Hematopoietic multipotent progenitor cell (in vitro differentiated cells): ENCODE results near the gene ZEB2. TPM values are rescaled to one million over a fixed set of nuclear protein-coding genes. Genes with fewer than 3 reads are reported as not detected.

Source experiments
- DNase-seq, 3 donors: peaks; one replicate each; pipeline ENCODE4 v3.0.0-alpha.2; 2011 to 2015; ENCODE audit warnings: low read depth in 2 of 3, low spot score in 2 of 3
- total RNA-seq: library from RNA; depleted of rRNA; stranded (reverse); fragments of >200 nt; gene quantifications from one replicate; pipeline ENCODE4 v1.2.3, GENCODE V29; 2012

The ZEB2 gene
- total RNA-seq, 1 donor = 117 TPM

DNA sequence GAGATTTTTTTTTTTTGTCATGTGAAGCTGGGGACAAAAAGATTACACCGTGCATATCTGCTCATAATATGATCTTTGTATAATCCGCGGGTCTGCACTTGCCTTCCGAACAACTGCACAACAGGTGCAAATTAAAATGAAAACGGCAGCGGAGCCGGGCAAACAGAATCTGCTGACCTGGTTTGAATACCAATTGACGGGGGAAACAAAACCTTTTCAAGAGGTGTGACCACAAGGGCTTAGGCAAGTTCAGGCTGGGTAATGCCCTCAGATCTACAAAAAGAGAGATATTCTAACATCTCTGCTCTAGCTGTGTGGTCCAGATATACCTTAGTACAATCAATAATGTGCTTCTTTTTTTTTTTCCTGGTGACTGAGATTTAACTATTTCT is 88.5 kb downstream of the ZEB2 start:
- no peak for DNase-seq

GRCh38 chr2:144430722-144431391 is 89.1 kb downstream of the ZEB2 start:
- no peak for DNase-seq

DNA sequence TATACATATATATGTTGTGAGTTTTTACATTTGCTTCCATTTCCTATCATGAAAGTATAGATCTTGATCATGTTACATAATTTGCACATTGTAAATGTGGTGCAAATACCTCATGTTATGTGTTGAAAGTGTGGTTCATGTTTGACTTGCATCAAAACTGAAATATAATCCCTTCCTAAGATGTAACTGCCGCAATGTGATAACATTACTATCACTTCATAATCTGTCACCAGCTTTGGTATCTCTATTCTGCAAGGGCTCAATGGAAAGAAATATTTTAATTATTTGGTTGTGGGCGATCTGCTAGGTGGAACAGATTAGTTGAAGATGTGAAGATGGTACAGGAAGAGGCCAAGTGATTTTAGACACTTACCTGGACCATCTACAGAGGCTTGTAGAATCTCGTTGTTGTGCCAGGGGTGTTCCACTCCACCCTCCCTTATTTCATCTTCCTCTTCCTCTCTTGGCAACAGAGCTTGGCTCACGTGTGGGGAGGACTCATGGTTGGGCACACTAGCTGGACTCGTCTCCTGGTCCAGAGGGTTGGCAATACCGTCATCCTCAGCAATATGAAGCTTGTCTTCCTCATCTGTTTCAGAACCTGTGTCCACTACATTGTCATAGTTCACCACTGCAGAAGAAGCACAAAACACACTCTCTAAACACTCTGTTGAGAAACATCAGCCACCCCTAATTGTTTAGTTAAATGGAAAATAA is 90.4 kb downstream of the ZEB2 start:
- DNase-seq = no peak

GRCh38 chr2:144426981-144427479 is 92.9 kb downstream of the ZEB2 start:
- DNase-seq = no peak

DNA sequence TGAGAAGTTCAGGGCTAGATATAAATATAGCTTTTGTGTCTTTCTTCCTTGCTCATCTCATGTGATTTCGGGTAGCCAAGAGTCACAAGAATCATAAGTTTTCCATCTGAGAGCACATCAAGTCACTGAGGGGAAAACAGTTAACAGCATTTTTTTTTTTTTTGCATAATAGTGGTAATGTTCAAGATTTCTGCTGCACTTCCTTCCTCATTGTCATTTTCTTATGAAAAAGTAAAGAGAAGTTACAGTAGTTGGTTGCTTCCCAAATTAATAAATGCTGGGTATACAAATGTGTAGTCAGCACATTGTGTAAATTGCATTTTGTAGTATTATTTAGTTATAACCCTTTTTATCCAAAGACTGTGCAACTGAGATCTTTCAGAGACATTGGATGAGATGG is 93.6 kb downstream of the ZEB2 start:
- DNase-seq = peak in 1 of 3 donors; percentile 36

- no peak for DNase-seq
These were observed 95.2 kb downstream of the ZEB2 start for GRCh38 chr2:144424559-144425240.

GRCh38 chr2:144421606-144422510 is 98.1 kb downstream of the ZEB2 start:
- no peak for DNase-seq

DNA sequence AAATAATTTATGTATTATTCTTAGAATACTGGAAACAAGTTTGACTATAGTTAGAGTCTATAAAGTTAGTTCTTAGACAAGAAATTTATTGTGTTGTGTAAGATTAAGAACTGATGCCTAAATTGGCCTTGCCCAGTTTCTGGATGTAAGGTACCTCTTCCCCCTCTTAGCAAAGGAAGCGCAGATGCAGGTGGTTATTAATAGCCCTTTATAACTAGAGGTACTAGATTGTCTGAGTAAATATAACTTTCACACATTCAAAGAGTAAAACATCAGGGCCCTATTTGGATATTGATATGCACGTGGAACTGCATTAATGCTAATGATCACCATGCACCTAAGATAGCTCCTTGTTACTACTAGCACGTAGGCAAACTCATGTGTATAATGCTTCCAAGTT is 100.7 kb downstream of the ZEB2 start:
- no peak for DNase-seq

- no peak for DNase-seq
These were observed 104.5 kb downstream of the ZEB2 start for GRCh38 chr2:144415386-144415785.

DNA sequence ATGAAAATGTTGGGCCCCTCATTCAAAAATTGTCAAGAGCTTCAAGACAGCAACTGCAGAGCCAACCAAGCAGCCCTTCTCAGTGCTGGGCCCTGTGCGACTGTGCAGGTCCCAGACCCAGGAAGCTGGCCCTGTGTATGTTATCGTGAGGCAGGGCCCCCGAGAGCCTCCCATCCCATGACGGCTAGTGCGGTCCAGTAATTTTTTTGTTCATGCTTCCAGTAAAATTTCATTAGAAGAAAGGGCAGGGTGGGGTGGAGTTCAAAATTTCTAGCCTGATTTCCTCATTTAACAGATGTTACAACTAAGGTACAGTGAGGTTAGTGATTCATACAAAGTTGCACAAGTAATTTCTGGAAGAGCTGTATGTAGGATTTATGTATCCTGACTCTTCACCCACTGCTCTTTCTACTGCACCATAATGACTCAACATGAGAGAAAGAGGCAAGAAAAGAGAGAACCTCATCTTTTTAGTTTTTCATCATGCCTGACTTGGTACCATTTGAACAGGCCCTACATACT is 105.5 kb downstream of the ZEB2 start:
- DNase-seq = peak in 2 of 3 donors; percentile 17 to 39

DNA sequence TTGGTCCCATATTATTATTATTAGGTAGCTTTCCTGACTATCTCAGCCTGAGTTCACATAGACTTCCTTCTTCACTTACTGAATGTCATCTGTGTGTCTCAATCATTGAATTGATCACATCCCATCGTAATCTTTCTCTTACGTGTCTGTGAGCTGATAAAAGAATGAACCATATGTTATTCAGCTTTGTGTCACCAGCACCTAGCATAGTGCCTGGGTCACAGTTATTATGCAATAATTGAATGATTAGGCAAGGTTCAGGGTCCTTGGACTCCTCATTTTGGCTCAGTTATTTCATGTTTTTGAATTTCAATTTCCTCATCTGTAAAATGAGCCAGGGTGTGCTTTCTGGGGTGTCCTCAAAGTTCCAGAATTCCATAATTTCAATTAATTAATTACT is 107.2 kb downstream of the ZEB2 start:
- no peak for DNase-seq

DNA sequence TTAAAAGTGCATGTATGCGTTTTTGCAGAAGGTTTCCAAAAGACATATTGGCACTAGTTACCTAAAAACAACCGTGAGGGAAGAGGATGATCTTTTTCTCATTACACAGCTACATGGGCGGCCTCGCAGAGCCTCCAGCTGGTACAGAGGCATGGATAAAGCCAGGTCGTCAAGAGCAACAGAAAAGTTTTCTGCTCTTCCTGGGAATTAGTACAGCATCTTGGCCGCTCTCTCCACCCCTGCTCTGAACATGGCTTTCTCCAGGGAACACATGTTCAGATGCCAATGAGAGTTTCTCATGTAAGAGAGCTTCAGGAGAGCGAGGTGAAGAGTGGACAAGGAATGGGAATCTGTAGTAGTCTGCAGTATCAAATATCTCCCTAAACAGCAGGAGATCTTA is 108.4 kb downstream of the ZEB2 start:
- no peak for DNase-seq

- no peak for DNase-seq
These were observed 110.7 kb downstream of the ZEB2 start for GRCh38 chr2:144409241-144409640.

GRCh38 chr2:144407262-144407661 is 112.7 kb downstream of the ZEB2 start:
- DNase-seq = no peak

DNA sequence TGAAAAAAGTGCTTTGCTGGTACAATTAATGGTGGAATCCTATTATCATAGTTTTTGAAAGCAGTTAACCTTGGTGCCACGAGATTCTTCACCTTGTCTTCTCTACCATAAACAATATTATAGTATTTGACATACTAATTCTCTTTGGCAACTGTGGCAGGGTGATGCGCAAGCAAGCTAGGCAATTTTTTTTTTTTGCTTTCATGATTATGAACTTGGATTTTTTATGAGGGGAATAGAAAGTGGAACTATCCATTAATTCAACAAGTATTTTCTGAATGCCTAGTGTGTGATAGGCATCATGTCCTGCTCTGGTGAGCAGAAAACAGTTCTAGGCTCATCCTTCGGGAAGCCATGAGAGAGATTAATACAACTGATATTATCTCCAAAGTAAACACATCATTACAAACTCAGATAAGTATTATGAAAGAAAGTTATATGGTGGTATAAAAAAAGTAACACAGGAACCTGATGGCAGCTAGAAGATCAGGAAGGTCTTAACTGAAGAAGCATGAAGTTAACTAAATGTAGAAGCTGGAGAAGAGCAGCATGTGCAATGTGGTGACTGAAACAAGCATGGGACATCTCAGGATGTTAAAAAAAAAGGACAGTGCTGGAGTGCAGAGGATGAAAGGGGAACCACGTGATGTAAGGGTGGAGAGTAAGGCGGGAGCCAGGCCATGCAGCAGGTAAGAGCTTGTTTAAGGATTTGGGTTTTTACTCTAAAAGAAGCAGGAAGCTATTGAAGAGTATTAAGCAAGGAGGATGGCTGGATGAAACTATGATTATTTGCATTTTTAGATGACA is 113.7 kb downstream of the ZEB2 start:
- no peak for DNase-seq

- DNase-seq = no peak
These were observed 114.6 kb downstream of the ZEB2 start for GRCh38 chr2:144405321-144405720.

- DNase-seq = no peak
These were observed 115.2 kb downstream of the ZEB2 start for GRCh38 chr2:144404586-144405314.

DNA sequence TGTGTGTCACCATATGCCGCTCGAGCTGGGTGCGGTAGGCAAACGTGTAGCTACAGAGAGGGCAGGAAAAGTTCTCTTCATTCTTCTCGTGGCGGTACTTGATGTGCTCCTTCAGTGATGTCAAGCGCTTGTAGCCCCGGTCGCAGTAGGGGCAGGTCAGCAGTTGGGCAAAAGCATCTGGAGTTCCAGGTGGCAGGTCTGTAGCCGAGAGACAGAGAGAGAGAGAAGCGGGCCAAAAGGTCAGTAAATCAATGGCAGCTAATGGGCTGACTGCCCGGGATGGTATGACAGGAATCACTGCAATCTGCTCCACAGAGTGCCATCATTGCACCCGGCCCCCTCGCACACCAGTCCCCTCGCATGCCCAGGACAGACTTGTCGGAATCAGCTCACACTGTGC is 116.0 kb downstream of the ZEB2 start:
- DNase-seq = no peak

- DNase-seq = no peak
These were observed 117.7 kb downstream of the ZEB2 start for GRCh38 chr2:144402251-144402650.
